Immature natural killer cell (primary cell): ENCODE results near the gene ITM2C. TPM values are rescaled to one million over a fixed set of nuclear protein-coding genes. Genes with fewer than 3 reads are reported as not detected.

ENCODE experiments used
- DNase-seq, 3 donors: peaks; one replicate each; pipeline ENCODE4 v3.0.0; 2022; ENCODE audit warnings: mixed read lengths in 1 of 3
- H3K27ac Mint-ChIP-seq, 6 donors: one replicate each; pipeline ENCODE4 v1.8.0; 2020; ENCODE audit warnings: mixed read lengths in 6 of 6, mild to moderate bottlenecking in 5 of 6, inconsistent platforms in 4 of 6, moderate library complexity in 3 of 6
- H3K27me3 Mint-ChIP-seq, 3 donors: one replicate each; pipeline ENCODE4 v1.8.0; 2020 to 2021; ENCODE audit warnings: low read depth in 3 of 3, mild to moderate bottlenecking in 3 of 3, mixed read lengths in 3 of 3, moderate library complexity in 3 of 3, inconsistent platforms in 1 of 3
- H3K36me3 Mint-ChIP-seq, 3 donors: one replicate each; pipeline ENCODE4 v1.8.0; 2020; ENCODE audit warnings: mixed read lengths in 3 of 3, inconsistent platforms in 2 of 3, mild to moderate bottlenecking in 2 of 3
- H3K4me1 Mint-ChIP-seq, 2 donors: one replicate each; pipeline ENCODE4 v1.8.0; 2020; ENCODE audit warnings: inconsistent platforms in 2 of 2, mild to moderate bottlenecking in 2 of 2, mixed read lengths in 2 of 2, moderate library complexity in 1 of 2
- H3K4me3 Mint-ChIP-seq, 5 donors: one replicate each; pipeline ENCODE4 v1.8.0; 2020; ENCODE audit warnings: mild to moderate bottlenecking in 5 of 5, mixed read lengths in 5 of 5, inconsistent platforms in 3 of 5, moderate library complexity in 3 of 5
- H3K9me3 Mint-ChIP-seq, 6 donors: one replicate each; pipeline ENCODE4 v1.8.0; 2020; ENCODE audit warnings: mild to moderate bottlenecking in 6 of 6, mixed read lengths in 6 of 6, inconsistent platforms in 4 of 6, moderate library complexity in 3 of 6
- polyA plus RNA-seq, 3 donors: library from polyadenylated mRNA; unstranded; fragments of 300-500 nt; fragmentation: Illumina TruSeq; gene quantifications; one replicate each; pipeline ENCODE4 v1.2.3, GENCODE V29; 2021

The ITM2C gene
- polyA plus RNA-seq, 3 donors from 2014 or later, result 5.3 to 23.7 (median 16.9) TPM

DNA sequence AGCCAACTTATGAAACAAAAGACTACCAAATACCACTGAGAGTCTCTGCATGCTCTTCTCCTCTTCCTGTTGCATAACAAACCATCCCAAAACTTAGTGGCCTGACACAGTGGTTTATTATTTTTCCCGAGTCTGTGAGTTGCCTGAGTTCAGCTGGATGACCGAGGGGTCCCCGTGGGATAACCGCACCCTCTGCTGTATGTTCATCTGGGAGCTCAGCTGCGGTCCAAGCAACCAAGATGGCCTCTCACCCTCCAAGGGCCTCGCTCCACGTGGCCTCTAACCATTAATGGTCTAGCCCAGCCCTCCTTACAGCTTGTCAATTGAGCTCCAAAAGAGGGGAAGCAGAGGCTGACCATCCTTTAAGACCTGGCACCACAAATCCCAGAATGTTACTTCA lies 17.1 kb downstream of the ITM2C start:
- peaks cover 19 to 39% (median 30%) of the 10 kb centered on the region in 3 donors for H3K27me3 Mint-ChIP-seq
- no peaks in the 10 kb centered on the region for H3K9me3 Mint-ChIP-seq
- H3K4me1 Mint-ChIP-seq, result peaks cover 21 to 27% of the 10 kb centered on the region in 2 donors
- no peak for DNase-seq
- no peak overlapping the region for H3K4me3 Mint-ChIP-seq
- H3K27ac Mint-ChIP-seq, result no peak overlapping the region
- no peaks in the 10 kb centered on the region for H3K36me3 Mint-ChIP-seq

DNA sequence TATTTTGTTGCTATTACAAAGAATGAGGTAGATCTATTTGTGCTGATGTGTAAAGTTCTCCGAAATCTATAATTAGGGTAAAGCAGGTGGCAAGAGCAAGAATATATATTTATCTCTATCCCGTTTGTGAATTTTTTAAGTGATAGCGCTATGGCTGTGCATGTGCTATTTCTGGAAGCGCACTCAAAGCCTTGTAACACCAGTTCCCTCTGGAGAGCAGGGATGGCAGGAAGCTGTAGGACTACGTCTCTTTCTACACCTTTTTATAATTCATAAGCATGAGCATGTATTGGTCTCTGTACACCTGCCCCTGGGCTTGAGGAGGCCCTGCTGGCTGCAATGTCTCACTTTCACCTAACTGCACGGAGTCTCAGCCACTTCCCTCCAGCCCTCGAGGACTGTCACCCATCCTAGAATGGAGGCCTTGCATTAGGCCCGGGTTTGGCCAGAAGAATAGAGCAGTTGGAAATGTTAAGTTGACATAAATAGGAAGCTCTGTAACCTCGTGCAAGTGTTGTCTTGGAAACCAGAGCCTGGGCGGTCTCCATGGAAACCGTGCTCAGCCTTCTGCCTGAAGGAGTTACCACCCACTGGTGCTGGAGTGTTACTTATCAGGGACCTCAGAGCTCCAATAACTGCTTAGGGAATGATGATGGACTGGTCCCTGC lies 20.9 kb downstream of the ITM2C start:
- H3K4me1 Mint-ChIP-seq, result no peaks in the 10 kb centered on the region
- no peak for DNase-seq
- H3K4me3 Mint-ChIP-seq, result no peak overlapping the region
- H3K27ac Mint-ChIP-seq, result no peak overlapping the region
- H3K9me3 Mint-ChIP-seq, result peaks cover 0 to 1% (median 0%) of the 10 kb centered on the region in 6 donors
- H3K36me3 Mint-ChIP-seq, result no peaks in the 10 kb centered on the region
- peaks cover 7 to 25% (median 21%) of the 10 kb centered on the region in 3 donors for H3K27me3 Mint-ChIP-seq

DNA sequence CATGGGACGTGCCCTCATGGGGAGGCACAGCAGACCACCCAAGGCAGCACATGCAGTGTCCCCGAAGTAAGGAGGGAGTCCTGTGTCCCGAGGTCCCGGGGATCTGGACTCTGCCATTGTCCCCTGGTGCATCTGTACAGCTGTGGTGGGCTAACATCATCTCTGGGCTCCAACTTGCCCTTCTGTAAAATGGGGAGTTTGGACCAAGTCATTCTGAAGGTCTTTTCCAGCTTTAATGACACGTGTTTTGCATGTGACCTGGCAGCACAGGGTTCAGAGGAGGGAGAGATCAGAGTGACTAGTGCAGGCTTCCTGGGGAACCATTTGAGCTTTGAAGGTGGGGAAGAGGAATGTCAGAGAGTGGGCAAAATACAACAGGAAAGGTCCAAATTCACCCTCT lies 21.5 kb downstream of the ITM2C start:
- Mint-ChIP-seq H3K4me1 (no peaks in the 10 kb centered on the region), H3K4me3 (no peak overlapping the region), H3K27me3 (peaks cover 12 to 23% (median 19%) of the 10 kb centered on the region in 3 donors), H3K9me3 (peaks cover 0 to 1% (median 0%) of the 10 kb centered on the region in 6 donors), H3K27ac (no peak overlapping the region), H3K36me3 (no peaks in the 10 kb centered on the region)
- no peak for DNase-seq

DNA sequence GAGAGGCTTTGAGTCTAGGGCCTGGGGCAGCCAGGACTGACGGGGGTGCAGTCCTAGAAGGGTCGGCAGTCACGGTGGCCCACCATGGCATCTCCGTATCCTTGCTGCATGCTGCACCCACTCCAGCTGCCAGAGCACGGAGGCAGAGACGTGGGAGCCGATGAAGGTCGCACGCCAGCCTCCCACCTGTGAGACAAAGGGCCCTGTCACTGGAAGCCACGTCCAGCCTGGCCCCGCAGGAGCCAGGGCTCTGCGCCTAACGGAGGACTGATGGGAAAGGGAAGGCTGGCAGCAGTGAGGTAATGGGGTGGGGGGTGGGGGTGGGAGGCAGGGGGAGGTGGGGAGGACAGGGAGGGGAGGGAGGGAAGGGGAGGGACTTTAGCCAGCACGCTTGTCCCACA lies 21.9 kb downstream of the ITM2C start:
- Mint-ChIP-seq H3K4me3 (no peak overlapping the region), H3K36me3 (no peaks in the 10 kb centered on the region), H3K27ac (no peak overlapping the region), H3K27me3 (peaks cover 10 to 23% (median 19%) of the 10 kb centered on the region in 3 donors), H3K9me3 (peaks cover 0 to 1% (median 0%) of the 10 kb centered on the region in 6 donors), H3K4me1 (no peaks in the 10 kb centered on the region)
- DNase-seq, result no peak

DNA sequence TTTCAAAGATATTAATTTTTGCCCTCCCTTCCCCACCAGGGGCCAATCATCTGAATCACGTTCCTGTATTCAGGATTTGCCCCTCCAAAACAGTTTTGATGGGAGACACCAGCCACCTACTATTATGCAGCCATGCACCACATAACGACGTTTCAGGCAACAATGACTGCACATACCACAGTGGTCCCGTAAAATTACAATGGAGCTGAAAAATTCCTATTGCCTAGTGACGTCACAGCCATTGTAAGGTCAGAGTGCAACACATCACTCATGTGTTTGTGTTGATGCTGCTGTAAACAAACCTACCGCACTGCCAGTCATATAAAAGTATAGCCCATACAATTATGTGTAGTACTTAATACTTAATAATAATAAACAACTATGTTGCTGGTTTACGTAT lies 22.6 kb downstream of the ITM2C start:
- peaks cover 9 to 21% (median 19%) of the 10 kb centered on the region in 3 donors for H3K27me3 Mint-ChIP-seq

GRCh38 chr2:230888824-230889400 lies 24.2 kb downstream of the ITM2C start:
- DNase-seq, result no peak
- Mint-ChIP-seq H3K4me1 (peaks cover under 1 to 1% of the 10 kb centered on the region in 2 donors), H3K27ac (no peak overlapping the region), H3K4me3 (no peak overlapping the region), H3K36me3 (no peaks in the 10 kb centered on the region), H3K27me3 (peaks cover 13 to 24% (median 23%) of the 10 kb centered on the region in 3 donors), H3K9me3 (peaks cover 0 to 1% (median 0%) of the 10 kb centered on the region in 6 donors)

More for the DNA sequence above, 22.6 kb downstream of the ITM2C start:
- H3K36me3 Mint-ChIP-seq, result no peaks in the 10 kb centered on the region
- H3K27ac Mint-ChIP-seq, result no peak overlapping the region
- no peaks in the 10 kb centered on the region for H3K4me1 Mint-ChIP-seq
- peaks cover 0 to 1% (median 0%) of the 10 kb centered on the region in 6 donors for H3K9me3 Mint-ChIP-seq
- no peak overlapping the region for H3K4me3 Mint-ChIP-seq
- DNase-seq, result no peak

DNA sequence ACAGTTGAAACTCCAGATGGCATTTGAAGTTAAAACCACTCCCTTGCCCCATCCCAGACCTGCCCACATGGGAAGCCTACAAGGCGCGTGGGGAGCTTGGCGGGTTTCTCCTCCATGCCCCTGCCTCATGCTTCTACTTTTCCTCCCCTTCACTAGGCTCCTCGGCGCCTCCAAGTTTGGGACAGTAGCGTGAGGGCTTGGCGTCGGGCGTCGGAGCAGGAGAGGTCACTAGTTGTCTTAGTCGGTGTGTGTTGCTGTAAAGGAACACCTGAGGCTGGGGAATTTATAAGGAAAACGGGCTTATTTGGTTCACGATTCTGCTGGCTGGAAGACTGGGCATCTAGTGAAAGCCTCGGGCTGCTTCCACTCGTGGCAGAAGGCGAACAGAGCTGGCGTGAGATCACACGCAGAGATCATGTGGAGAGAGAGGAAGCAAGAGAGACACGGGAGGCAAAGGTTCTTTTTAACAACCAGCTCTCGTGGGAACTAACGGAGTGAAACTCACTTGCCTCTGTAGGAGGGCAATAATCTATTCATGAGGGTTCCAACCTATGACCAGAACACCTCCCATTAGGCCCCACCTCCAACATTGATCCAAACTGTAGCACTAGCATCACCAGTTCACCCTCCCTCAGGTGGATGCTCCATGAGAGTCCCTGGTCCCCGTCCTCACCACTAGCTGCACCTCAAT lies 25.3 kb downstream of the ITM2C start:
- Mint-ChIP-seq H3K36me3 (no peaks in the 10 kb centered on the region), H3K9me3 (peaks cover 0 to 1% (median 0%) of the 10 kb centered on the region in 6 donors), H3K27me3 (peaks cover 15 to 28% (median 25%) of the 10 kb centered on the region in 3 donors), H3K4me1 (peaks cover 11 to 13% of the 10 kb centered on the region in 2 donors), H3K27ac (no peak overlapping the region), H3K4me3 (no peak overlapping the region)
- no peak for DNase-seq

DNA sequence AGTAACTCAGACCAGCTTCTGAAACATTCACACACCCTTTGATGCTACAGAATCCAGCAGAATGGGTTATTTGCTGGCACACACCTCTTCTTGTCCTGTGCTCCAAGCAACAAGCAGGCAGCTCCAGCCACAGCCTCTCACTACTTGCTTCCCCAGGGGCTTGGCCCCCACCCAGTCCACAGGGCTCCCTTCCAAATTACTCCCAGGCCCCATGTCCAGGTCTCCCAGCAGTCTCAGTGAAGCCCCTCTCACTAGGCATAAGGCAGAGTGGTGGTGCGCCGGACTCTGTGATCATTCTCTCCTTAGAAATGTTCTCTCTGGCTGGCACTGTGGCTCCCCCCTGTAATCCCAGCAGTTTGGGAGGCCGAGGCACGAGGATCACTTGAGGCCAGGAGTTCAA lies 25.9 kb downstream of the ITM2C start:
- Mint-ChIP-seq H3K27me3 (peaks cover 15 to 28% (median 25%) of the 10 kb centered on the region in 3 donors), H3K4me1 (peaks cover 11 to 15% of the 10 kb centered on the region in 2 donors), H3K27ac (no peak overlapping the region), H3K4me3 (no peak overlapping the region), H3K9me3 (peaks cover 0 to 1% (median 0%) of the 10 kb centered on the region in 6 donors), H3K36me3 (no peaks in the 10 kb centered on the region)
- no peak for DNase-seq

GRCh38 chr2:230891064-230891463 lies 26.3 kb downstream of the ITM2C start:
- Mint-ChIP-seq H3K9me3 (peaks cover 0 to 1% (median 0%) of the 10 kb centered on the region in 6 donors), H3K4me3 (peak overlapping the region in 1 of 5 donors; percentile 17), H3K27me3 (peaks cover 18 to 28% (median 25%) of the 10 kb centered on the region in 3 donors), H3K27ac (no peak overlapping the region), H3K36me3 (no peaks in the 10 kb centered on the region), H3K4me1 (peaks cover 11 to 20% of the 10 kb centered on the region in 2 donors)
- DNase-seq, result no peak

GRCh38 chr2:230891509-230891908 lies 26.8 kb downstream of the ITM2C start:
- Mint-ChIP-seq H3K9me3 (peaks cover 0 to 1% (median 0%) of the 10 kb centered on the region in 6 donors), H3K4me1 (peaks cover 11 to 20% of the 10 kb centered on the region in 2 donors), H3K27me3 (peaks cover 19 to 26% (median 25%) of the 10 kb centered on the region in 3 donors), H3K4me3 (peak overlapping the region in 1 of 5 donors; percentile 17), H3K36me3 (no peaks in the 10 kb centered on the region), H3K27ac (no peak overlapping the region)
- no peak for DNase-seq

DNA sequence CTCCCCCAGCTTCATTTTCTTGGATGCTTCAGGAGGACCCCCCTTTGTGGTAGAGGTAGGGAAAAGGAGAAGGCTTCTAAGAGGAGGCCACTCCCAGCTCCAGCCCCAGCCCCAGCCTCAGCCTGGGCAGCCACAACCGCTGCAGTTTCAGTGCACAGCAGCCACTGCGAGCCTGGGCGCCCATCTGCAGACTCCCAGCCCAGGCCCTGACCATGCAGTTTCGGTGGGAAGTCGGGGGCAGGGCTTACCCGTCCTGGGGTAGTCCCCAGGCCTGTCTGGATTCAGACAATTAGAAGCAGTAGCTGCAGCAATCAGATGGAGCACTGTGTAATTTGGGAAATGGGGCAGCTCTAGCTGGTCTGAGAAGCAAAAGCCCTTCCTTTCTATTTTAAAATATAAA lies 28.6 kb downstream of the ITM2C start:
- Mint-ChIP-seq H3K27me3 (peaks cover 23 to 36% (median 25%) of the 10 kb centered on the region in 3 donors), H3K4me3 (no peak overlapping the region), H3K27ac (no peak overlapping the region), H3K4me1 (peaks cover 11 to 20% of the 10 kb centered on the region in 2 donors), H3K9me3 (peaks cover 0 to 1% (median 0%) of the 10 kb centered on the region in 6 donors), H3K36me3 (no peaks in the 10 kb centered on the region)
- DNase-seq, result no peak

- peak overlapping the region in 4 of 5 donors; percentile 34 to 68 (median 40) for H3K4me3 Mint-ChIP-seq
Measured at GRCh38 chr2:230893841-230894781, 29.4 kb downstream of the ITM2C start.

More at GRCh38 chr2:230893841-230894781, 29.4 kb downstream of the ITM2C start:
- Mint-ChIP-seq H3K9me3 (no peaks in the 10 kb centered on the region), H3K27me3 (peaks cover 23 to 39% (median 24%) of the 10 kb centered on the region in 3 donors), H3K36me3 (no peaks in the 10 kb centered on the region), H3K4me1 (peaks cover 11 to 20% of the 10 kb centered on the region in 2 donors), H3K27ac (no peak overlapping the region)
- DNase-seq, result peak in 1 of 3 donors; percentile 20
